HCT116 (cell line): ENCODE measurements around the gene TMEM235.

ENCODE experiments used
- EGR1 ChIP-seq: IDR thresholded peaks from 2 replicates; pipeline ENCODE4 v1.6.1; 2012; ENCODE audit warnings: low read depth
- ELF1 ChIP-seq: IDR thresholded peaks from 2 replicates; pipeline ENCODE4 v1.6.1; 2012; ENCODE audit warnings: low read depth, borderline replicate concordance
- EZH2 ChIP-seq: fragments of 200-600 bp; sonication (generic); IDR thresholded peaks from 2 replicates; pipeline ENCODE4 v1.6.1; 2017; ENCODE audit warnings: antibody characterized with exemption, mixed run types
- EZH2phosphoT487 ChIP-seq: fragments of 200-600 bp; IDR thresholded peaks from 2 replicates; pipeline ENCODE4 v1.6.1; 2018; ENCODE audit warnings: antibody characterized with exemption, borderline replicate concordance
- FOSL1 ChIP-seq: IDR thresholded peaks from 2 replicates; pipeline ENCODE4 v1.6.1; 2012; ENCODE audit warnings: low read depth
- JUND ChIP-seq: IDR thresholded peaks from 2 replicates; pipeline ENCODE4 v1.6.1; 2012
- POLR2A ChIP-seq: IDR thresholded peaks from 2 replicates; pipeline ENCODE4 v1.7.0; 2011; ENCODE audit warnings: borderline replicate concordance; ENCODE audit not compliant: insufficient read depth, insufficient read length; ENCODE audit errors: extremely low read depth
- POLR2AphosphoS5 ChIP-seq: IDR thresholded peaks from 2 replicates; pipeline ENCODE4 v1.6.1; 2011; ENCODE audit warnings: mild to moderate bottlenecking, low read depth, low read length, moderate library complexity
- TCF7L2 ChIP-seq: IDR thresholded peaks from 2 replicates; pipeline ENCODE4 v1.7.0; 2011; ENCODE audit warnings: borderline replicate concordance, inconsistent platforms; ENCODE audit not compliant: insufficient read depth, insufficient read length; ENCODE audit errors: extremely low read depth
- YY1 ChIP-seq: IDR thresholded peaks from 2 replicates; pipeline ENCODE4 v1.6.1; 2011; ENCODE audit warnings: low read length, low read depth, moderate library complexity, mild to moderate bottlenecking; ENCODE audit not compliant: insufficient replicate concordance; ENCODE audit errors: extremely low read depth
- ZFX ChIP-seq: fragments of 450-650 bp; IDR thresholded peaks from 2 replicates; pipeline ENCODE4 v1.6.1; 2017
- TF ChIP-seq, protein P1 (sequence below), 3 experiments: fragments of 200-600 bp in 1 of 3; sonication (generic) in 1 of 3; IDR thresholded peaks in 2 of 3; conservative IDR thresholded peaks in 1 of 3; 2 replicates each; pipeline ENCODE4 v1.5.1; 2012 to 2017; ENCODE audit warnings: low read depth in 2 of 3, low read length in 2 of 3, antibody characterized with exemption in 1 of 3, borderline replicate concordance in 1 of 3, control low read depth in 1 of 3, mild to moderate bottlenecking in 1 of 3, mixed read lengths in 1 of 3, mixed run types in 1 of 3, moderate library complexity in 1 of 3; ENCODE audit not compliant: insufficient read depth in 1 of 3
- TF ChIP-seq, protein P2 (sequence below): IDR thresholded peaks from 2 replicates; pipeline ENCODE4 v1.6.1; 2012

DNA sequence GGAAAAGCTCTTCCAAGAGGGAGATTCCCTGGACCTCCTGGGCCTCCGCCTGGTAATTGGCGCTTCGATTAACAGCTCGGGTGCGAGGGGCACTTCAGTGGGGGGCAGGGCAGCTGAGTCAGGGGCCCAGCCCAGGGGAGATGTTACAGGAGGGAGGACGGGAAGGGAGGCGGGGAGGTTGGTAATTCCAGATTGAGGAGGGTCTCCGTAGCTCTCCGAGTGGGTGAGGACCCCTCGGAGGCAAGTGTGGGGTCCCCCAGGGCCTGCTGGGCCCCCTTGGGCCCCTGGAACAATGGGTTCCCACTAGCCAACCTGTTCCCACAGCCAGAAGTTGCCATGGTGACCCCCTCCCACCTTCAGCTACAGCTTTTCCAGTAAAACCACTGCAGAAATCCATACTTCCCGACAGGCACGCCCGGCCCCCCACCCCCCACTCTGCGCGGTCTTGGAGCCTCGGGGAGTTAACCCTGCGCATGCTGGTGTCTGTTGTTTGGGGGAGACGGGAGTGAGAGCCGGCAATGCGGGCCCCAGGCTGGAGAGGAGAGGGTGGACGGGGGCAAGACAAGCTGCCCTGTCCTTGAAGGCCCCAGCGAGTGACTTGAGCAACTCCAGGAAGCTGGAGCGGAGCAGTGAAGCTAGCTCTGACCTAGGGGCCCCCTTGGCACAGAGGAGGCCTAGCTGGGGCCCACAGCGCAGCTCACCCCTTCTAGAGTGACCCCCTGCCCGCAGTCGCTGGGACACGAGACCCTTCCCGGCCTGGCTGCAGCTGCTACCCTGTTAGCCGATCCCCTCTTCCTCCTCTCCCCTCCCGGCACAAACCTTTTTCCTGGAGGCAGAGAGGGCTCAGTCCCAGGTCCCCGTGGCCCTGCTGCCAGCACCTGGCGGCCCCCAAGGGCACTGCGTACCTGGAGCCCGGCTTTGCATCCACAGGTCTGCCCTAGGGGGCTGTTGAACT lies 37.8 kb downstream of the TMEM235 start:
- no peak for TF ChIP-seq FOSL1
- TF ChIP-seq, protein P1, sequence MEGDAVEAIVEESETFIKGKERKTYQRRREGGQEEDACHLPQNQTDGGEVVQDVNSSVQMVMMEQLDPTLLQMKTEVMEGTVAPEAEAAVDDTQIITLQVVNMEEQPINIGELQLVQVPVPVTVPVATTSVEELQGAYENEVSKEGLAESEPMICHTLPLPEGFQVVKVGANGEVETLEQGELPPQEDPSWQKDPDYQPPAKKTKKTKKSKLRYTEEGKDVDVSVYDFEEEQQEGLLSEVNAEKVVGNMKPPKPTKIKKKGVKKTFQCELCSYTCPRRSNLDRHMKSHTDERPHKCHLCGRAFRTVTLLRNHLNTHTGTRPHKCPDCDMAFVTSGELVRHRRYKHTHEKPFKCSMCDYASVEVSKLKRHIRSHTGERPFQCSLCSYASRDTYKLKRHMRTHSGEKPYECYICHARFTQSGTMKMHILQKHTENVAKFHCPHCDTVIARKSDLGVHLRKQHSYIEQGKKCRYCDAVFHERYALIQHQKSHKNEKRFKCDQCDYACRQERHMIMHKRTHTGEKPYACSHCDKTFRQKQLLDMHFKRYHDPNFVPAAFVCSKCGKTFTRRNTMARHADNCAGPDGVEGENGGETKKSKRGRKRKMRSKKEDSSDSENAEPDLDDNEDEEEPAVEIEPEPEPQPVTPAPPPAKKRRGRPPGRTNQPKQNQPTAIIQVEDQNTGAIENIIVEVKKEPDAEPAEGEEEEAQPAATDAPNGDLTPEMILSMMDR (IDR thresholded peaks at IDR 0.05 in 2 of 3, conservative IDR thresholded peaks at IDR 0.05 in 1 of 3; ENCODE audit: borderline replicate concordance in 1 of 3, insufficient read depth in 1 of 3, low read depth in 2 of 3, low read length in 2 of 3) = no peak
- no peak for TF ChIP-seq POLR2AphosphoS5
- no peak for TF ChIP-seq EGR1
- TF ChIP-seq JUND = no peak
- TF ChIP-seq ZFX = no peak
- no peak for TF ChIP-seq TCF7L2
- TF ChIP-seq POLR2A = no peak
- TF ChIP-seq EZH2phosphoT487 = no peak
- TF ChIP-seq, protein P2, sequence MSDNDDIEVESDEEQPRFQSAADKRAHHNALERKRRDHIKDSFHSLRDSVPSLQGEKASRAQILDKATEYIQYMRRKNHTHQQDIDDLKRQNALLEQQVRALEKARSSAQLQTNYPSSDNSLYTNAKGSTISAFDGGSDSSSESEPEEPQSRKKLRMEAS = no peak
- TF ChIP-seq ELF1 = no peak
- no peak for TF ChIP-seq YY1
- TF ChIP-seq EZH2 = no peak
